Tibial nerve (tissue), 4 donors: Measurements from ENCODE around the gene BRCC3. TPM values are rescaled to one million over a fixed set of nuclear protein-coding genes. Genes with fewer than 3 reads are reported as not detected.

Source experiments
- DNase-seq, 2 donors: peaks; one replicate each; pipeline ENCODE4 v3.0.0-alpha.2; 2019; ENCODE audit warnings: low spot score in 2 of 2
- H3K27ac ChIP-seq, 4 donors: fragments of 200-600 bp; sonication (generic) in 3 of 4; one replicate each; pipeline ENCODE4 v1.5.1; 2017 to 2019; ENCODE audit warnings: mild to moderate bottlenecking in 1 of 4
- H3K27me3 ChIP-seq, 2 donors: fragments of 200-600 bp; sonication (generic) in 1 of 2; one replicate each; pipeline versions ENCODE4 v1.5.1 to v1.6.0; 2017 to 2019
- H3K36me3 ChIP-seq, 3 donors: fragments of 200-600 bp; sonication (generic); one replicate each; pipeline ENCODE4 v1.5.1; 2018 to 2019
- H3K4me1 ChIP-seq, 4 donors: fragments of 200-600 bp; sonication (generic) in 3 of 4; one replicate each; pipeline ENCODE4 v1.5.1; 2017 to 2019
- H3K4me3 ChIP-seq, 4 donors: fragments of 200-600 bp; sonication (generic) in 3 of 4; one replicate each; pipeline ENCODE4 v1.5.1; 2017 to 2019; ENCODE audit warnings: mild to moderate bottlenecking in 1 of 4, moderate library complexity in 1 of 4
- H3K9me3 ChIP-seq, 4 donors: fragments of 200-600 bp; sonication (generic) in 3 of 4; one replicate each; pipeline ENCODE4 v1.5.1; 2017 to 2019
- CTCF ChIP-seq, 5 experiments: fragments of 200-600 bp in 3 of 5; fragments of 450-650 bp in 2 of 5; sonication (generic) in 3 of 5; IDR thresholded peaks; one replicate each; pipeline ENCODE4 v1.5.1; 2016 to 2019; ENCODE audit warnings: antibody characterized with exemption in 5 of 5, mild to moderate bottlenecking in 3 of 5, moderate library complexity in 2 of 5
- EP300 ChIP-seq, 2 donors: sonication (generic); formaldehyde crosslinking; IDR thresholded peaks; one replicate each; pipeline ENCODE4 v1.6.1; 2017; ENCODE audit warnings: antibody characterized with exemption in 2 of 2, mild to moderate bottlenecking in 1 of 2
- POLR2A ChIP-seq, 2 donors: fragments of 450-650 bp; IDR thresholded peaks; one replicate each; pipeline ENCODE4 v1.6.1; 2017; ENCODE audit warnings: antibody characterized with exemption in 2 of 2, mild to moderate bottlenecking in 2 of 2, moderate library complexity in 2 of 2
- WGBS, 2 donors: methylation state at CpG; one replicate each; pipeline ENCODE4 v1.1.5; 2018; 5-methylcytosine and 5-hydroxymethylcytosine counted together
- total RNA-seq, 4 donors: library from RNA; depleted of rRNA; stranded (reverse); fragments of >200 nt; gene quantifications; one replicate each; pipeline ENCODE4 v1.1.0, GENCODE V29; 2016

Gene BRCC3
- total RNA-seq, 4 donors from 2014 or later = 6.9 to 17.7 (median 11.5) TPM

GRCh38 chrX:155052738-155053498 is 18.4 kb upstream of the BRCC3 start:
- Histone ChIP-seq H3K9me3 (no peaks in the 10 kb centered on the region), H3K27me3 (no peaks in the 10 kb centered on the region), H3K4me3 (no peak overlapping the region), H3K36me3 (no peaks in the 10 kb centered on the region), H3K4me1 (peaks cover 0 to 12% (median 0%) of the 10 kb centered on the region in 4 donors), H3K27ac (no peak overlapping the region)
- TF ChIP-seq EP300 (IDR thresholded peaks at IDR 0.05) (no peak), POLR2A (IDR thresholded peaks at IDR 0.05) (no peak), CTCF (IDR thresholded peaks at IDR 0.05) (no peak)
- no peak for DNase-seq
- WGBS, 2 donors = 73 to 98% methylated on average over 5 of the region's 5 CpGs

GRCh38 chrX:155053656-155054055 is 17.7 kb upstream of the BRCC3 start:
- DNase-seq = no peak
- no peaks in the 10 kb centered on the region for H3K9me3 ChIP-seq
- H3K36me3 ChIP-seq = no peaks in the 10 kb centered on the region
- H3K27me3 ChIP-seq = no peaks in the 10 kb centered on the region
- no peak for TF ChIP-seq CTCF (IDR thresholded peaks at IDR 0.05)
- no peak for TF ChIP-seq EP300 (IDR thresholded peaks at IDR 0.05)
- TF ChIP-seq POLR2A (IDR thresholded peaks at IDR 0.05) = no peak
- no peak overlapping the region for H3K4me3 ChIP-seq
- H3K27ac ChIP-seq = no peak overlapping the region
- WGBS, 2 donors = 74 to 79% methylated on average over 3 of the region's 3 CpGs
- peaks cover 0 to 12% (median 0%) of the 10 kb centered on the region in 4 donors for H3K4me1 ChIP-seq

- peaks cover 0 to 12% (median 0%) of the 10 kb centered on the region in 4 donors for H3K4me1 ChIP-seq
- no peak for DNase-seq
- no peaks in the 10 kb centered on the region for H3K27me3 ChIP-seq
- no peak for TF ChIP-seq EP300 (IDR thresholded peaks at IDR 0.05)
- no peak for TF ChIP-seq CTCF (IDR thresholded peaks at IDR 0.05)
- no peak for TF ChIP-seq POLR2A (IDR thresholded peaks at IDR 0.05)
- 77 to 79% methylated on average over 4 of the region's 4 CpGs for WGBS, 2 donors
- H3K27ac ChIP-seq = no peak overlapping the region
- H3K36me3 ChIP-seq = no peaks in the 10 kb centered on the region
- H3K4me3 ChIP-seq = no peak overlapping the region
- no peaks in the 10 kb centered on the region for H3K9me3 ChIP-seq
Measured at GRCh38 chrX:155054255-155054654, 17.1 kb upstream of the BRCC3 start.

GRCh38 chrX:155055494-155055893 is 15.8 kb upstream of the BRCC3 start:
- no peak overlapping the region for H3K4me3 ChIP-seq
- TF ChIP-seq CTCF (IDR thresholded peaks at IDR 0.05) = no peak
- no peak for TF ChIP-seq EP300 (IDR thresholded peaks at IDR 0.05)
- no peak for TF ChIP-seq POLR2A (IDR thresholded peaks at IDR 0.05)
- H3K36me3 ChIP-seq = no peaks in the 10 kb centered on the region
- DNase-seq = no peak
- no peaks in the 10 kb centered on the region for H3K27me3 ChIP-seq
- no peaks in the 10 kb centered on the region for H3K9me3 ChIP-seq
- 81 to 87% methylated on average over 3 of the region's 3 CpGs for whole genome bisulfite sequencing, 2 donors
- peaks cover 0 to 12% (median 0%) of the 10 kb centered on the region in 4 donors for H3K4me1 ChIP-seq
- no peak overlapping the region for H3K27ac ChIP-seq

- H3K9me3 ChIP-seq = no peaks in the 10 kb centered on the region
Measured at GRCh38 chrX:155056471-155056870, 14.8 kb upstream of the BRCC3 start.

More at GRCh38 chrX:155056471-155056870, 14.8 kb upstream of the BRCC3 start:
- TF ChIP-seq CTCF (IDR thresholded peaks at IDR 0.05) (no peak), EP300 (IDR thresholded peaks at IDR 0.05) (no peak), POLR2A (IDR thresholded peaks at IDR 0.05) (no peak)
- DNase-seq = no peak
- Histone ChIP-seq H3K4me3 (no peak overlapping the region), H3K4me1 (peaks cover 0 to 12% (median 0%) of the 10 kb centered on the region in 4 donors), H3K36me3 (no peaks in the 10 kb centered on the region), H3K27me3 (no peaks in the 10 kb centered on the region), H3K27ac (no peak overlapping the region)
- WGBS, 2 donors = 60 to 95% methylated on average over 1 of the region's 1 CpG
